GM18507 (cell line): Measurements from ENCODE around the gene HOTAIR.

Experiments
- DNase-seq: peaks from one replicate; pipeline ENCODE4 v3.0.0; 2011; ENCODE audit warnings: low read depth; ENCODE audit not compliant: insufficient read length; ENCODE audit errors: extremely low spot score
- FAIRE-seq: peaks from 2 replicates; lab custom pipeline; 2011; peaks lifted over from hg19 to GRCh38; lab: Jason Lieb, UNC

The HOTAIR gene

GRCh38 chr12:53952871-53953734, 21.7 kb downstream of the HOTAIR start:
- DNase-seq (no peak), FAIRE-seq (no peak)

DNA sequence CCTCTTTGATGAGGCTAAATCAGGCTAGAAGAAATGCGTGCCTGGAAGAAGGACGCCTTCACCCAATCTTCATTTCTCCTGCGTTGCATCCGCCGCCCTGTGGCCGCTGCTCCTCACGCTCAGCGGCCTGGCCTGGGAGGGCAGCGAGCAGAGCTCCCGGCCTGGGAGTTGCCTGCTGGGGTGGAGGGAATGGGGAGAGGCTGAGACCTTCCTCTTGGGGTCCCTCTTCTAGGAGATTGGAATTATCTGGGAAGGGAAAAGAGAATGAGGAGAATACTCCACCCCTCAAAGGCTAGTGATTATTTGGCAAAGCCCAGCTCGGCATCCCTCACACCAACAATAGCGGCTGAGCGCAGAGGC, 22.4 kb downstream of the HOTAIR start:
- FAIRE-seq, result no peak

GRCh38 chr12:53951577-53952334, 23.0 kb downstream of the HOTAIR start:
- DNase-seq (no peak), FAIRE-seq (no peak)

More for the DNA sequence above, 22.4 kb downstream of the HOTAIR start:
- DNase-seq, result no peak

GRCh38 chr12:53950789-53951576, 23.8 kb downstream of the HOTAIR start:
- DNase-seq (no peak), FAIRE-seq (no peak)

GRCh38 chr12:53950437-53950773, 24.3 kb downstream of the HOTAIR start:
- FAIRE-seq (no peak), DNase-seq (no peak)

- DNase-seq, result no peak
- no peak for FAIRE-seq
Observed at GRCh38 chr12:53949631-53950436, 24.9 kb downstream of the HOTAIR start.

DNA sequence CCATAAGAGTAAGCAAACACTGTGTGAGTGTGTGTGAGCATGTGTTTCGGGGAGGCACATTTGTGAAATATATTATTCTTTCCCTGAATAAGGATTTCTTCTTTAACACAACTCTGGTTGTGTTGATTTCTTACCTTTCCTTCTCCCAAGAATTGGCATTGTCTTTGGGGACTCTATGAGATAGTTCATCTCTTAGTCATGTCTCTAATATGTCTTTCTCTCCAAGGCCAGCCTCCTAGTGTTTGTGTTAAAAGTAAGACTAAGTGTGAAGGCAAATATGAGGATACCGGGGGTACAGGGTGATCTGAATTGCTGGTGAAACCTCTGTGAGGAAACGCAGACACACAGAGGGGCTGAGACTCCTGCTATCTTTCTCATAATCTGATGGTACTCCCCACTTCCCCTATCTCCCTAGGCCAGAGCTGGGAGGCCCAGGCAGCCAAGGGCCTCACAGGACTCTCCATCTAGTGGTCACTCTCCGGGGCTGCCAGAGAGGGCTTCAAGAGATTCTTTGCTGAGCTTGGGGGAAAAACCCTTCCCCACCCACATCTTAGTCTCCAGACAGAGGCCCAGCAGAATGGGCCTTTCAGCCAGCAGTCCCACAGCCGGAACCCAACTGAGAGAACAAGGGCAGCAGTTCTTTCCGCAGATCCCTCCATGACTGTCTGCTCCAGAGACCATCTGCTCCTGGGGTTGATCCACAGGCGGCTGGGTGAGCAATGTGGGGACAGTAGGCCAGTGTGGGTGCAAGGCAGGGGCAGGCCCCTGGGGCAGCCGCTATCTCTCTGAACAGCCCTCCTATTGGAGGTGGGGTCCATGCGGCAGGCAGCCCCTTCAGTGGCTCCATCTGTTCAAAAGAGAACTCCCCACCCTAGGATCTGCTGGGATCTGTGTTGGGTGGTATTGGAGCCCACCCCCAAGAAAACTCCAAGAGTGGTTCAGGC, 25.8 kb downstream of the HOTAIR start:
- FAIRE-seq (no peak), DNase-seq (no peak)

- FAIRE-seq (no peak), DNase-seq (no peak)
Observed at GRCh38 chr12:53947743-53948142, 27.0 kb downstream of the HOTAIR start.

DNA sequence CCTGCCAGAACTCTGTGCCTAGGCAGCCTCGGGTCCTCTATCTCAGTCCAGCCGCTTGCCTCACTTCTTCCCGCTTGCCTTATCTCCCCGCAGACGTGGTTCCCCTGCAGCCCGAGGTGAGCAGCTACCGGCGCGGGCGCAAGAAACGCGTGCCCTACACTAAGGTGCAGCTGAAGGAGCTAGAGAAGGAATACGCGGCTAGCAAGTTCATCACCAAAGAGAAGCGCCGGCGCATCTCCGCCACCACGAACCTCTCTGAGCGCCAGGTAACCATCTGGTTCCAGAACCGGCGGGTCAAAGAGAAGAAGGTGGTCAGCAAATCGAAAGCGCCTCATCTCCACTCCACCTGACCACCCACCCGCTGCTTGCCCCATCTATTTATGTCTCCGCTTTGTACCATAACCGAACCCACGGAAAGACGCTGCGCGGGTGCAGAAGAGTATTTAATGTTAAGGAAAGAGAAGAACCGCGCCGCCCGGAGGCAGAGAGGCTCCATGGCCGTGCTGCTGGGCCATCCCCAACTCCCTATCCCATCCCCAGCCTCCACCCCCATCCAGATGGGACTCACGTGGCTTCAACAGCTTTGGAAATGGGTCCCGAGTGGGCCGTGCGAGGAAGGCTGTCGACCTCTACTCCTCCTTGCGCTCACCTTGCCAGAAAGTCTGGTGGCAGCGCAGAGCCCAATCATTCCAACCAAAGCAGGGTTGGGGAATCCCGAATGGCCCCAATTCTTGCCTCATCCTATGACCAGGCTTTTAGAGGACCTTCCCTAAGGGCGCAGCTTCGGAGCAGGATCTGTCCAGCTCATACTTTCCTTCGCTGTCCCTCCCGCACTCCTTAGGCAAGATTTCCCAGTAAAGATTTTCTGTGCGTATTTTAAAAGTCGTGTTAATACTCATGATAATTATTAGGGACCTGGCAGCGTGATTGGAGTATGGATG, 29.6 kb downstream of the HOTAIR start:
- FAIRE-seq (no peak), DNase-seq (no peak)

DNA sequence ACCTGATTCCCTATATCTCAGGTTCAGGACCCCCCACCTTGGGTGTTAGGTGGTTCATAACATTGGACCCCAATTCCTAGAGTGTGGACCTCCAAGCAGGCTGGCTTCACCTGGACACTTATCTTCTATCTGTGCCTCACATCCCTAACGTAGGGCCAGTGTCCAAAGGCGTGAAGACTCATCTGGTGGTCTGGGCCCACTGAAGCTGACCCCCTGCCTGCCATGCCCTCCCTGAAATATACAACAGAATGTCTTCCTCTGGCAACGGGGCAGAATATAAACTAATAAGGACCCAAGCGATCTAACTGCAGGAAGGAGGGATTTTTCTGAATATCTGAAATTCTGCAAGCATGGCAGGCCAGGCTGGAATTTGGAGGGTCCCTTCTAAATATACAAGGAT, 30.5 kb downstream of the HOTAIR start:
- FAIRE-seq, result no peak
- no peak for DNase-seq

- no peak for FAIRE-seq
- DNase-seq, result no peak
Observed at GRCh38 chr12:53942467-53942997, 32.2 kb downstream of the HOTAIR start.

DNA sequence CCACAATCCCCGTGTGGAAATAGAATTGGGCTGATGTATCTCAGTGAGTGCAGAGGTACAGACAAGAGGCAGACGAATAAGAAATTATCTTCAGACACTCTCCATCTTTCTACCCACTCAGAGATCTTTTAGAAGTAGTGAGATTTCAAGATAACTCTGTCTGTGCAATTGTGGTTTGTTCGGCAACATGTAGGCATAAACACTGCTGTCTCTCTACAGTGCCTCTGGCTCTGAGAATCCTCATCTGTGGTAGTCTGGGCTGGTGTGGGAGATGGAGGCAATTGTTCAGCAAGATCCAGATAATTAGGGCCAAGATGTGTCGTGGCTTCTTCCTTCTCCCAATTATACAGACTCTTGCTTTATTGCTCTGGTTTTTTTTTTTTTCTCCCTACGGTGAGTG, 33.0 kb downstream of the HOTAIR start:
- FAIRE-seq (no peak), DNase-seq (no peak)

- FAIRE-seq, result no peak
Observed at GRCh38 chr12:53941187-53941586, 33.6 kb downstream of the HOTAIR start.

GRCh38 chr12:53940443-53941014, 34.2 kb downstream of the HOTAIR start:
- no peak for FAIRE-seq

More at GRCh38 chr12:53941187-53941586, 33.6 kb downstream of the HOTAIR start:
- no peak for DNase-seq

DNA sequence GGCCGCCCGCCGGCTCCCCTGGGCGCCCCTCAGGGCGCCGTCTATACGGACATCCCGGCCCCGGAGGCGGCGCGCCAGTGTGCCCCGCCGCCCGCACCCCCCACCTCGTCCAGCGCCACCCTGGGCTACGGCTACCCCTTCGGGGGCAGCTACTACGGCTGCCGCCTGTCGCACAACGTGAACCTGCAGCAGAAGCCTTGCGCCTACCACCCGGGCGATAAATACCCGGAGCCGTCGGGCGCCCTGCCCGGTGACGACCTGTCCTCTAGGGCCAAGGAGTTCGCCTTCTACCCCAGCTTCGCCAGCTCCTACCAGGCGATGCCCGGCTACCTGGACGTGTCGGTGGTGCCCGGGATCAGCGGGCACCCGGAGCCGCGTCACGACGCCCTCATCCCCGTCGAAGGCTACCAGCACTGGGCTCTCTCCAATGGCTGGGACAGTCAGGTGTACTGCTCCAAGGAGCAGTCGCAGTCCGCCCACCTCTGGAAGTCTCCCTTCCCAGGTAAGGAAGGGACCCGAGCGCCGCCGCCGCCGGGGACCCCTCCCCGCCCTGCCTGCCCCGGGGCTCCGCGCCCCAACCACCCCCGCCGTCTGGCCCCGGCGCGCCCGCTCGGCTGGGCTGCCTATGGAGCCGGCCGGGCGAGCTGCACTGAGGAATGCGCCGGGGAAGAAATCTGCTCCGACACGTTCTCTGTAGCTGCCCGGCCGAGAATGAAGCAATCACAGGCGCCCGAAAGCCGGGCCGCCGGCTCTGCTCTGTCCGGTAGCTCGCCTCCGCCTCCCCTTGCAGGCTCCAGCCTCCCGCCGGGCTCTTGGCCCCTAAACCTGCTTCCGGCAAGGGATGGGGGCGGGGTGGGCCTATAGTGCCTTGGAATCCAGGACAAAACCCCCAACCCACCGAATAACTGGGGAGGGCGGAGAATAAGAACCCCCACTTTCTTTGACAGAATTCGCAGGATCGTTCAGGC, 35.3 kb downstream of the HOTAIR start:
- no peak for FAIRE-seq
- no peak for DNase-seq

More at GRCh38 chr12:53940443-53941014, 34.2 kb downstream of the HOTAIR start:
- no peak for DNase-seq
